Measurements from ENCODE around the gene PGM2. TPM values are rescaled to one million over a fixed set of nuclear protein-coding genes. Genes with fewer than 3 reads are reported as not detected.

PGM2 gene
- polyA plus RNA-seq (2012; ENCODE audit: insufficient read length, low read depth) = 5.6 TPM

DNA sequence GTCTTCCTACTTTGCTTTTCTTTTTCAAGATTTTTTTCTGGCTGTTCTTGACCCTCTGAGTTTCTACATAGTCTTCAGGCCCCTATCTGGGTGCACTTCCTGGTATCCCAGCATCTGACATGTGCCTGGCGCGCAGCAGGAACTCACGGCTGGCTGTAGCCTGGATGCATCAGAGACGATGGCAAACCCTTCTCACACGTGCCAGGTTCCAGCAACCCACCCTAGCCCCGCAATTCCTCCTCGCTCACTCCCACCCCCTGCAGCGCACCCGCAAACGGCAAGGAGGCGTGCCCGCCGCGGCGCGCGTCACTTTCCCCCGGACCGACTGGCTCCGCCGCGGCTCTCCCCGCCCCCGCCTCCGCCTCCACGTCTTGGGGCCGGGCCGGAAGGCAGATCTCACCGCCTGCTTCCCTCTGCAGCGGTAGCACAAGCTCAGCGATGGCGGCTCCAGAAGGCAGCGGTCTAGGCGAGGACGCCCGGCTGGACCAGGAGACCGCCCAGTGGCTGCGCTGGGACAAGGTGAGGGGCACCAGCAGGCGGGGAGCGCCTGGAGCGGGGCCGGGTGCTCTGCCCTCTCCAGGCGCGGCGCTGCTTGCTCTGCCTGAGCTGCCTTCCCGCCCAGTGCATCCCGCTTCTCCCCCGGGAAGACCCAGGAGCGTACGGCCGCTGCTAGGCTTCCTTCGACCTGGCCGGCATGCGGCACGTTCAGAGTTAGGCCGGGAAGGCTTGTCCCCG, at the start of gene PGM2:
Gene PGM2, plus strand, starts transcription at position 392 of the 735 bp plus-strand sequence. Its CDS starts 47 bp downstream, at position 439.
- TF ChIP-seq FOXP2 (optimal IDR thresholded peaks at IDR 0.05; ENCODE audit: borderline replicate concordance, extremely low read depth, extremely low read length, insufficient read depth) = peak; percentile 53
- peak; percentile 95 for TF ChIP-seq POLR2AphosphoS5 (IDR thresholded peaks at IDR 0.05; ENCODE audit: low read depth, low read length)
- peak; percentile 76 for TF ChIP-seq TAF1 (IDR thresholded peaks at IDR 0.05; ENCODE audit: borderline replicate concordance, insufficient read depth, low read length)
- TF ChIP-seq SIN3A (IDR thresholded peaks at IDR 0.05; ENCODE audit: borderline replicate concordance, insufficient read depth, low read length) = peak; percentile 83; the same call in 1 of the 2 replicates
- TF ChIP-seq, protein P1, sequence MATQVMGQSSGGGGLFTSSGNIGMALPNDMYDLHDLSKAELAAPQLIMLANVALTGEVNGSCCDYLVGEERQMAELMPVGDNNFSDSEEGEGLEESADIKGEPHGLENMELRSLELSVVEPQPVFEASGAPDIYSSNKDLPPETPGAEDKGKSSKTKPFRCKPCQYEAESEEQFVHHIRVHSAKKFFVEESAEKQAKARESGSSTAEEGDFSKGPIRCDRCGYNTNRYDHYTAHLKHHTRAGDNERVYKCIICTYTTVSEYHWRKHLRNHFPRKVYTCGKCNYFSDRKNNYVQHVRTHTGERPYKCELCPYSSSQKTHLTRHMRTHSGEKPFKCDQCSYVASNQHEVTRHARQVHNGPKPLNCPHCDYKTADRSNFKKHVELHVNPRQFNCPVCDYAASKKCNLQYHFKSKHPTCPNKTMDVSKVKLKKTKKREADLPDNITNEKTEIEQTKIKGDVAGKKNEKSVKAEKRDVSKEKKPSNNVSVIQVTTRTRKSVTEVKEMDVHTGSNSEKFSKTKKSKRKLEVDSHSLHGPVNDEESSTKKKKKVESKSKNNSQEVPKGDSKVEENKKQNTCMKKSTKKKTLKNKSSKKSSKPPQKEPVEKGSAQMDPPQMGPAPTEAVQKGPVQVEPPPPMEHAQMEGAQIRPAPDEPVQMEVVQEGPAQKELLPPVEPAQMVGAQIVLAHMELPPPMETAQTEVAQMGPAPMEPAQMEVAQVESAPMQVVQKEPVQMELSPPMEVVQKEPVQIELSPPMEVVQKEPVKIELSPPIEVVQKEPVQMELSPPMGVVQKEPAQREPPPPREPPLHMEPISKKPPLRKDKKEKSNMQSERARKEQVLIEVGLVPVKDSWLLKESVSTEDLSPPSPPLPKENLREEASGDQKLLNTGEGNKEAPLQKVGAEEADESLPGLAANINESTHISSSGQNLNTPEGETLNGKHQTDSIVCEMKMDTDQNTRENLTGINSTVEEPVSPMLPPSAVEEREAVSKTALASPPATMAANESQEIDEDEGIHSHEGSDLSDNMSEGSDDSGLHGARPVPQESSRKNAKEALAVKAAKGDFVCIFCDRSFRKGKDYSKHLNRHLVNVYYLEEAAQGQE (IDR thresholded peaks at IDR 0.05; ENCODE audit: insufficient read depth in 1 of 2, low read depth in 2 of 2, low read length in 2 of 2) = 0 out of 4 replicates have a peak, but pooled peaks of 1 of the 2 experiments have one; percentile 26

DNA sequence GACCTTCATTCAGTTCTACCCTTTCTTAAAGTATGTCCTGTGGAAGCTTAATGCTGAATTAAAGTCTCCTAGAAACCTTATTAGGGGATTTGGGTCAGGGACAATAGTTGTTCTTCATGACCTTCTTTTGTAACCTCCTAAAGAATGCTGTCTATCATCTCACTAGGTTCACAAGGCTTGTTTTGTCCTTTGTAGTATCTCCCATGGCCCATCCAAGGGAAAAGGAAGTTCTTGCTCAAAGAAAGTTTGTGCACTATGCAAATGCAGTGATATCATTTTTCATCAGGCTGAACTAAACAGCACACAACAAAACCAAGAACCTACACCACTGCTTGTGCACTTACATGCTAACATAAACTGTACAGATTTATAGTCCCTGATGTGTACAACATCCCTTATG, 46.6 kb upstream of the PGM2 start:
- TF ChIP-seq FOXP2 (optimal IDR thresholded peaks at IDR 0.05; ENCODE audit: borderline replicate concordance, extremely low read depth, extremely low read length, insufficient read depth) = no peak
- no peak for TF ChIP-seq SIN3A (IDR thresholded peaks at IDR 0.05; ENCODE audit: borderline replicate concordance, insufficient read depth, low read length)
- TF ChIP-seq, protein P1 (IDR thresholded peaks at IDR 0.05; ENCODE audit: insufficient read depth in 1 of 2, low read depth in 2 of 2, low read length in 2 of 2) = no peak
- TF ChIP-seq POLR2AphosphoS5 (IDR thresholded peaks at IDR 0.05; ENCODE audit: low read depth, low read length) = no peak
- no peak for TF ChIP-seq TAF1 (IDR thresholded peaks at IDR 0.05; ENCODE audit: borderline replicate concordance, insufficient read depth, low read length)

DNA sequence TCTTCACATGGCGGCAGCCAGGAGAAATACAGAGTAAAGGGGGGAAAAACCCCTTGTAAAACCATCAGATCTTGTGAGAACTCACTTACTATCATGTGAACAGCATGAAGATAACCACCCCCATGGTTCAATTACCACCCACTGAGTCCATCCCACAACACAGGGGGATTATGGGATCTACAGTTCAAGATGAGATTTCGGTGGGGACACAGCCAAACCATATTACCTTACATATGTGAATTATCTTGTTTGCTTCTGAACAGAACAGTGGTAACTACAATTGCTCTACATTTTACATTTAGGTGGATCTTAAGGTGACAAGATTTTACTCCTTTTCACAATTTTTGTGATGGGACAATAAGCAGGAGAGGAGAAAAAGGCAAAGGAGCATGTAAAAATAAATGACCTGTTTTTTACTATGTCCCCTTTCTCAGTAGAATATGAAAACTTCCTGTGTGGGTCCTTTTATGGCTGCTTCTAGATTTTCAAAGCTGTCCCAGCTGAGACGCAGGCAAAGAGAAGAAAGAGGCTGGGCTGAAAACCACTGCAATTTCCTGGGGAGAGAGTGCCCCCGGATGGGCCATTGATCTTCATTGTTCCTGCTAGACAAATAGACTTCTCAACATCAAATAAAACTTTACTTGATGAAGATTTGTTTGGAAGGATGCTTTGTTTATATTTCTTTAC, 45.9 kb upstream of the PGM2 start:
- no peak for TF ChIP-seq POLR2AphosphoS5 (IDR thresholded peaks at IDR 0.05; ENCODE audit: low read depth, low read length)
- no peak for TF ChIP-seq FOXP2 (optimal IDR thresholded peaks at IDR 0.05; ENCODE audit: borderline replicate concordance, extremely low read depth, extremely low read length, insufficient read depth)
- TF ChIP-seq, protein P1 (IDR thresholded peaks at IDR 0.05; ENCODE audit: insufficient read depth in 1 of 2, low read depth in 2 of 2, low read length in 2 of 2) = no peak
- TF ChIP-seq TAF1 (IDR thresholded peaks at IDR 0.05; ENCODE audit: borderline replicate concordance, insufficient read depth, low read length) = no peak
- no peak for TF ChIP-seq SIN3A (IDR thresholded peaks at IDR 0.05; ENCODE audit: borderline replicate concordance, insufficient read depth, low read length)

DNA sequence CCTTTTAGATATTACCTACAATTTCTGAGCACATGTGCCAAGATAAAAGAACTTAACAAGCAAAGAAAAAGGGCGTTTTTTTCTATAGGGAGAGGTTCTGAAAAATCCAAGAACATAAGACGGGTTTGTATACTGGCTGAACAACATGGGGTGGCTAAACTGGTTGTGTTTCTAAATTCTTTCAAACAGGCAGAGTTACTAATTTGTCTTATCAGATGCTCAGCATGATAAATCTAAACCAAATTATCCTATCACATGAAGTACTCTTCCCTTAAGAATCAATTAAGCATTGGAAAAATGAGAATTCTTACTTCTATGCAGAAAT, 45.4 kb upstream of the PGM2 start:
- TF ChIP-seq, protein P1 (IDR thresholded peaks at IDR 0.05; ENCODE audit: insufficient read depth in 1 of 2, low read depth in 2 of 2, low read length in 2 of 2) = no peak
- TF ChIP-seq FOXP2 (optimal IDR thresholded peaks at IDR 0.05; ENCODE audit: borderline replicate concordance, extremely low read depth, extremely low read length, insufficient read depth) = no peak
- no peak for TF ChIP-seq TAF1 (IDR thresholded peaks at IDR 0.05; ENCODE audit: borderline replicate concordance, insufficient read depth, low read length)
- no peak for TF ChIP-seq POLR2AphosphoS5 (IDR thresholded peaks at IDR 0.05; ENCODE audit: low read depth, low read length)
- TF ChIP-seq SIN3A (IDR thresholded peaks at IDR 0.05; ENCODE audit: borderline replicate concordance, insufficient read depth, low read length) = no peak

All from PFSK-1 (cell line).